ENCODE measurements around the gene TMEM184B.
A peak's percentile ranks its signal among the peaks of the same experiment; 100 is the strongest.

TMEM184B gene

DNA sequence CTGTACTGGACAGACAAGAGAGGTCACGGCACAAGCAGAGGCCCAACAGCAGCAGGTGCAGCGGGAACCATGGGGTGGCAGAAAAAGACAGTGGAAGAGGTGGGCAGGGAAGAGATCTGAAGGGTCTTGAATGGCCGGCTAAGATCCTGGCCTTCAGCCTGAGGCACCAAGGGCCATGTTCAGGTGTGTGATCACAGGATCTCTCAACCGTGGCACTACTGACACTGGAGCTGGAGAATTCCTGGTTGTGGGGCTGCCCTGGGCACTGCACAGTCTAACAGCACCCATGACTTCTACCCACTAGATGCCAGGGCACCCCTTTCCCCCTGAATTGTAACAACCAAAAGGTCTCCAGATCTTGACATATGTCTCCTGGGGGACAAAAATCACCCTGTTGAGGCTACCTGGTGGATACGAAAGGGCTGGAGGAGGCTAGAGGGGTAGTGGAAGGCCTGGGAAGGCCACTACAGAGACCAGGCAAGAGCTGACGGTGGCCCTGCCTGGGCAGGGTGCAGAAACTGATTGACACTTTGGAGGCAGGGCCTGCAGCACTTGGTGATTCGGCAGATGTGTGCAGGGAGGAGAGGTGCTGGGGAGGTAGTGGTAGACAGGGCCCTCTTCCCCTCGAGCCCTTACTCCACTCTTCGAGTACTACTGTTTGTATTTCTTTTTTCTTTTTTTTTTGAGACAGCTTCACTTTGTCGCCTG is 36.1 kb upstream of the TMEM184B start:
- DNase-seq: no peak

- DNase-seq: peak in 2 of 3 donors; percentile 36 to 48
Observed at GRCh38 chr22:38305471-38306448, 33.0 kb upstream of the TMEM184B start.

DNA sequence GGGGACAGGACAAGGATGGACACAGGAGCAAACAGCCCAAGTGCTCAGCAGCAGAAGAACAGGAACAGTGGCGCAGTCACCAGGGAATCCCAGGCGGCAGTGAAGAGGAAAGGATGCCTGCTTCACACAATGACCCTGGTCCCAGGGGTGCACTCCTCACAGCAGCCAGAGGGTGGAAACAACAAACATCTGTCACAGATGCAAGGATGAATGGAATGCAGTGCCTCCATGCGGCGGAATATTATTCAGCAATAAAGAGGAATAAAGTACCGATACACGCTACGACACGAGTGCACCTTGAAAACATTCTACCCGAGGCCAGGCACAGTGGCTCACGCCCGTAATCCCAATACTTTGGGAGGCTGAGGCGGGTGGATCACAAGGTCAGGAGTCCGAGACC is 31.7 kb upstream of the TMEM184B start:
- DNase-seq: no peak

DNA sequence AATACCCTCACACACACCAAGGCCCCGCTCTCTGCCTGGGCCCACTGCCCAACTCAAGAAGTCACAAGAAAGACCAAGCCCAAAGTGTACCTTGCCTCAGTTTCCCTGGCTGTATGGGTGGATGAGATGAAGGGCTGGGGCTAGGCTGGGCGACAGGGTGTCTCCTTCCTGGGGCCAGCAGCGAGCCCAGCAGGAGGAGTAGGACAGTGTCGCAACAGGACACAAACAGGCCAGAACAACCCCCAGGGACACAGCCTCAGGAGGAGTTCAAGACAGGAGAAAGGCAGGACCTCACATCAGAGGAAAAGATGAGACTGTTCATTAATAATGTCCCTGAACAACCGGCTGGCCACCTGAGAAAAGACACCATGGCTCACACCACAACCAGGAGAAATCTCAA is 31.2 kb upstream of the TMEM184B start:
- DNase-seq: no peak

- DNase-seq: no peak
Observed at GRCh38 chr22:38302906-38303305, 30.1 kb upstream of the TMEM184B start.

GRCh38 chr22:38300946-38301345 is 28.1 kb upstream of the TMEM184B start:
- no peak for DNase-seq

GRCh38 chr22:38300197-38300945 is 27.6 kb upstream of the TMEM184B start:
- DNase-seq: no peak

- no peak for DNase-seq
Observed at GRCh38 chr22:38299770-38300102, 26.9 kb upstream of the TMEM184B start.

GRCh38 chr22:38298312-38299005 is 25.6 kb upstream of the TMEM184B start:
- peak in 1 of 3 donors; percentile 42 for DNase-seq

DNA sequence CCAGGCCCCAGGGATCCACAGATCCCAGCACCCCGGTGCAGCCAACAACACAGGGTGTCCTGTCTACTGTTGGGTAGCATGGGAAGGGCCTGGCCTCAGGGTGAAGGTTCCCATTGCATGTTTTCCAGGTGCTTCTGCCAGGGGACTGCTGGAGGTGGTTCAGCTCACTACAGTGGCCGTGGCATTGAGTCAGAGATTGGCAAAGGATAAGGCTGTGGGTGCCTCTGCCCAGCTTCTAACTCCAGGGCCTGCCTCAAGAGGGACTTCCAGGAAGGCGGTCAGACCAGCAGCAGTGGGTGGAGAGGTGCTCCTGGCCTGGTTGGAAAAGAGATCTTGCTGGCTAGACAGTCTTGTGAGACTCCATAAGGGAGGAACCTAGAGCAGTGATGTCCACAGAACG is 23.6 kb upstream of the TMEM184B start:
- no peak for DNase-seq

GRCh38 chr22:38295863-38296262 is 23.1 kb upstream of the TMEM184B start:
- no peak for DNase-seq

DNA sequence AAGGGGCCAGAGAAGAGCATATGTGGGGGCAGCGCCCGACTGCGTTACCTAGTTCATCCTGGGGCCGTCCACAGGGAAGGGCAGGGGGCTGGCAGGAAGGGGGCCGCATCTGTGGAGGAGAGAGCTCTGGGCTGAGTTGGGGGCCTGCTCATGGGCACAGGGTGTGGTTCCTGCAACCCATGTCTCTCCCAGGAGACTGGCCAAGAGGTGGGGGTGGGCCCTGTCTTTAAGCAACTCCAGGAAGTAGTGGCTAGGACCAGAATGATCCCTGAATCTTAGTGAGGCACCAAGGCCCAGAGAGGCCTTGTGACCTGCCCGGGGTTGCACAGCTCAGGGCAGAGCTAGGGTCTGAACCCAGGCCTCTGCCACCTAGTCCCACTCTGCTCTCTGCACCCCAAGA is 22.5 kb upstream of the TMEM184B start:
- DNase-seq: no peak

DNA sequence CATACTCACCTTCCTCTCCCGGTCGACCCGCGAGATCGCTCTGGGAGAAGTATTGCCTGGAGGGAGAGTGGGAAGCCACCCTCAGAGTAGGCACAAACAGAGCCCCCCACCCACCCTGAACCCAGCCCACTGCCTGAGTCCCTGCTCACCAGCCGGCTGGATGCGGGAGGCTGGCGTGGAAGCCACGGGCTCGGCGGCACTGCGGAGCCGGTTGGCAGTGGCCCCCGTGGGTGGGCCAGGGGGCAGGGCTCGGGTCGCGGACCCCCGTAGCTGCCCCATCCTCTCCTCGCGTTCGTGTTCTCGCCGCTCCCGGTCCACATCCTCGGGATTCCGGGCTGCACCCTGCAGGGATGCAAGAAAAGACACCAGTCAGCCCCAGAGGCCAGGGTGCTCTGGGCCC is 21.4 kb upstream of the TMEM184B start:
- no peak for DNase-seq

DNA sequence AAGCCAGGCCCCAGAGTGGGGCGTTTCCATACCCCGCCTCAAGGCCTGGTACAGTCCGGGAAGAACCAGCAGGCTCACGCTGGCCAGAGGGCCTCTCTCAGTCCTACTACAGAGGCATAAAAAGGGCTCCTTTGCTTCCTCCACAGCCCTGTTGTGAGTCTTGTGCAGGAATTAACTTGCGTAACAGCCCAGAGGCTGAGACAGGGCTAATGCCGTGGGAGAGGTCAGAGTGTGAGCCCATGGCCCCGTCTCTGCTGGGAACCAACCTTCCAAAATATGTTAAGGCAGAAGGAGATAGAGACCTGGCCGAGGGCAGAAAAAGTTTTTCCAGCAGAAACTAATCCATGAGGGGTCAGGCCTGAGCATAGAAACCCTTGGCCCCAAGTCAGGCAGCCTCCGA is 19.9 kb upstream of the TMEM184B start:
- DNase-seq: no peak

DNA sequence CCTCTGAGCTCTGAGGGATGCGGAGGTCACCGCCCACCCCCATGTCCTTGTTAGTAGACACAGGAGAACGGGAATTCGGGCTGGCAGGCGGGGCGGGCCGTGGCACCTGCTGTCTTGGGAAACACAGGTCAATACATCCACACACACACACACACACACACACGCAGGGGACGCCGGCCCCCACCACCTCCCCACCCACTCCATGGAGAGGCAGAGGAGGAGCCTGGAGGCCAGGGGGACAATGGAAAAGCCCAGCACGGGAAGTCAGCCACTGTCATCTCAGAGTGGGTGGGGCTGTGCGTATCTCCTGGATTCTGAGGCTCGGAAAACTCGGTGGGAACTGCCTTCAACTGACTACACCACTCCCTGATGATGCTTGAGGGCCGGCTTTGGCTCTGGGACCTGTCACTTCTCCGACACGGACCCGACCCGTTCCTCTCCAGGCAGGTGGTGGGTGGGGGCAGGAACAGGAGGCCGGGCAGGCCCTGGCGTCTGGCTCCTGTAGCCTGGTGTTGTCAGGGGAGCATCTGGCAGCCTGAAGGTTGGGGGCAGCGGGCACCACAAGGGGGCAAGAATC is 18.5 kb upstream of the TMEM184B start:
- no peak for DNase-seq

GRCh38 chr22:38290347-38290746 is 17.5 kb upstream of the TMEM184B start:
- DNase-seq: no peak

DNA sequence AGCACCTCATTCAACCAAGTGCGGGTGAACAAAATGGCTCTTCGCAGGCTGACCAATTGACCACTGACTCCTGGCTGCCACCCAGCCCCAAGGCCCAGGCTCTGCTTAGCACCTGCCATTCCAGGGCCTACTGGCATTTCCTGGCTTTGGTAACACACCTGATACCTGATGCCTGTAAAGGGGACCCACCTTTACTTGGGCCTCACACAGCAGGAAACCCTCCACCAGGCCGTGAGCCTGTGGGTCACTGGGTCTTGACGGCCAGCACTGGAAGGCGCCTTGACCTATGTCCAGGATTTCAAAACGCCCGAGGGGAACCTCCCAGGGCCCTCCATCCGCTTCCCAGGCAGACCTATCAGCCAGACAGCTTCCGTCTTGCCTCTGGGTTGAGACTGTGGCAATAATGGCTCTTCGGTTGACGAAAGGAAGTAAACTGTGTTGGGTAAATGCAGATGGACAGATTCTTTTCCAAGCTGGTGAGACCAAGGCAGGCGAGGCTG is 16.8 kb upstream of the TMEM184B start:
- no peak for DNase-seq

- DNase-seq: no peak
Observed at GRCh38 chr22:38286915-38287669, 14.3 kb upstream of the TMEM184B start.

GRCh38 chr22:38285018-38285417 is 12.2 kb upstream of the TMEM184B start:
- DNase-seq: no peak

DNA sequence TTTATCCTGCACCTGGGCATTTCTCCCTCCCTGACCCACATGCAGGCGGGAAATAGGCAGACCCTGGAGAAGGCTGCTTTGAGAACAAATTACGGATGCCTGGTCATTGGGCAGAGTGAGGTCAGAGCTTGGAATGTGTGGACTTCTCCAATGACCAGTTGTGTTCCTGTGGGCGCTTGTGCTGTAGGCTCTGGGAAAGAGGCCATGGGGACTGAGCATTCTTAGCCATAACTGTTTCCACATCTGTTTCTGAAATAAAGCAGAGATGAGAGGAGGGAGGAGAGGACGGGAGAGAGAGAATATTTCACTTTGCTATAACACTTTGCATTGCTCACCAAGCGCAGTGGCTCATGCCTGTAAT is 11.2 kb upstream of the TMEM184B start:
- no peak for DNase-seq

- DNase-seq: no peak
Observed at GRCh38 chr22:38282397-38282796, 9.6 kb upstream of the TMEM184B start.

GRCh38 chr22:38276166-38276565 is 3.4 kb upstream of the TMEM184B start:
- no peak for DNase-seq

All from suppressor macrophage treated with lipopolysaccharide for 1 hour (primary cell).